Adrenal gland (tissue), 12 donors: ENCODE measurements around the gene DCHS2. TPM values are rescaled to one million over a fixed set of nuclear protein-coding genes. Genes with fewer than 3 reads are reported as not detected.

Experiments
- DNase-seq, 7 donors: peaks; one replicate each; pipeline ENCODE4 v3.0.0-alpha.2; 2019 to 2020
- H3K27ac ChIP-seq, 5 donors: fragments of 200-600 bp; sonication (generic) in 4 of 5; 1 replicate in 3 of 5; 2 replicates in 2 of 5; pipeline versions ENCODE4 v1.5.1 to v1.8.0; 2016 to 2020; ENCODE audit warnings: mild to moderate bottlenecking in 1 of 5
- H3K27me3 ChIP-seq: fragments of 200-600 bp; 2 replicates; pipeline ENCODE4 v1.8.0; 2021
- H3K36me3 ChIP-seq, 2 donors: fragments of 200-600 bp; replicated peaks in 1 of 2; 1 replicate in 1 of 2; 2 replicates in 1 of 2; pipeline versions ENCODE4 v1.5.1 to v1.8.0; 2018 to 2022
- H3K4me1 ChIP-seq, 2 donors: fragments of 200-600 bp; replicated peaks in 1 of 2; 1 replicate in 1 of 2; 2 replicates in 1 of 2; pipeline versions ENCODE4 v1.5.1 to v1.8.0; 2018 to 2021
- H3K4me3 ChIP-seq, 4 donors: fragments of 200-600 bp; sonication (generic) in 3 of 4; one replicate each; pipeline ENCODE4 v1.5.1; 2016 to 2018
- H3K9me3 ChIP-seq, 3 donors: fragments of 200-600 bp; sonication (generic) in 1 of 3; replicated peaks in 1 of 3; 1 replicate in 2 of 3; 2 replicates in 1 of 3; pipeline versions ENCODE4 v1.5.1 to v1.8.0; 2016 to 2021
- CTCF ChIP-seq, 6 experiments: fragments of 450-650 bp in 4 of 6; fragments of 200-600 bp in 2 of 6; sonication (generic) in 1 of 6; IDR thresholded peaks; 1 replicate in 5 of 6; 2 replicates in 1 of 6; pipeline versions ENCODE4 v1.5.1 to v1.8.0; 2016 to 2021; ENCODE audit warnings: antibody characterized with exemption in 6 of 6, mild to moderate bottlenecking in 2 of 6, moderate library complexity in 1 of 6
- POLR2A ChIP-seq, 2 donors: fragments of 450-650 bp; IDR thresholded peaks; one replicate each; pipeline ENCODE4 v1.6.1; 2017; ENCODE audit warnings: antibody characterized with exemption in 2 of 2, mild to moderate bottlenecking in 2 of 2, moderate library complexity in 1 of 2
- WGBS, 4 donors: extraction: QIAGEN DNeasy Blood & Tissue Kit in 2 of 4; methylation state at CpG; one replicate each; pipeline versions ENCODE4 v1.1.5 to v1.1.7; 2013 to 2017; 5-methylcytosine and 5-hydroxymethylcytosine counted together
- intact Hi-C, 2 donors: fragments of 100-400 bp; cut with DNase I; formaldehyde crosslinking; loops; one replicate each; pipeline versions ENCODE4 v1.14.1 to v1.15.0; 2022 to 2023
- polyA plus RNA-seq, 3 donors: library from polyadenylated mRNA; stranded (reverse); fragments of 200-250 nt in 2 of 3; fragments of 350-450 nt in 1 of 3; fragmentation: Illumina TruSeq in 1 of 3; extraction: RNeasy Lipid Tissue Mini Kit (QIAGEN cat#74804) in 1 of 3; gene quantifications; one replicate each; pipeline ENCODE4 v1.2.3, GENCODE V29; 2013 to 2014
- total RNA-seq, 9 donors: library from RNA; depleted of rRNA in 4 of 9; stranded (reverse); fragments of >200 nt in 4 of 9; fragments of 120-200 nt in 1 of 9; fragmentation: NEBNext Ultra II Directional in 1 of 9; extraction: Animal tissue kit (Norgen Biotek cat#: 25700) in 1 of 9; gene quantifications; one replicate each; pipeline versions ENCODE4 v1.1.0 to v1.2.4, GENCODE V29; 2013 to 2023
- donor health status: healthy with polysubstance abuse.
- donor health status: Bipolar disorder and iron deficiency.
- donor health status: DM: yes; HTN: yes; CAD: no.
- donor health status: DM: no; HTN: no; CAD: no.
- donor health status: DM: no; HTN: no; CAD: no.
- donor health status: DM: yes; HTN: yes; CAD: no.

Gene DCHS2
- total and polyA plus RNA-seq, 12 donors, result 0.06 to 3.3 (median 0.78) TPM; not detected in 1

GRCh38 chr4:154277172-154277571 lies 214.4 kb downstream of the DCHS2 start:
- peaks cover 0 to 8% (median 0%) of the 10 kb centered on the region in 3 donors for H3K9me3 ChIP-seq
- H3K27me3 ChIP-seq, result no peaks in the 10 kb centered on the region
- no peak for DNase-seq
- 47 to 72% (median 61%) methylated on average over 2 of the region's 2 CpGs for WGBS, 4 donors
- no peaks in the 10 kb centered on the region for H3K36me3 ChIP-seq
- no peaks in the 10 kb centered on the region for H3K4me1 ChIP-seq
- intact Hi-C loops, result no loop called here
- no peak overlapping the region for H3K27ac ChIP-seq
- TF ChIP-seq POLR2A (IDR thresholded peaks at IDR 0.05) (no peak), CTCF (IDR thresholded peaks at IDR 0.05) (no peak)
- H3K4me3 ChIP-seq, result no peak overlapping the region

GRCh38 chr4:154276496-154276895 lies 215.1 kb downstream of the DCHS2 start:
- 34 to 78% (median 58%) methylated on average over 1 of the region's 1 CpG for WGBS, 4 donors
- Histone ChIP-seq H3K27me3 (no peaks in the 10 kb centered on the region), H3K4me3 (no peak overlapping the region), H3K27ac (no peak overlapping the region), H3K9me3 (peaks cover 0 to 8% (median 0%) of the 10 kb centered on the region in 3 donors), H3K36me3 (no peaks in the 10 kb centered on the region), H3K4me1 (no peaks in the 10 kb centered on the region)
- DNase-seq, result no peak
- intact Hi-C loops, result no loop called here
- TF ChIP-seq POLR2A (IDR thresholded peaks at IDR 0.05) (no peak), CTCF (IDR thresholded peaks at IDR 0.05) (no peak)

- H3K36me3 ChIP-seq, result no peaks in the 10 kb centered on the region
- no peaks in the 10 kb centered on the region for H3K4me1 ChIP-seq
- no peak for DNase-seq
- no peaks in the 10 kb centered on the region for H3K9me3 ChIP-seq
- 33 to 43% (median 41%) methylated on average over 4 of the region's 4 CpGs for WGBS, 4 donors
- intact Hi-C loops, result no loop called here
- no peak for TF ChIP-seq POLR2A (IDR thresholded peaks at IDR 0.05)
- TF ChIP-seq CTCF (IDR thresholded peaks at IDR 0.05), result no peak
- H3K27me3 ChIP-seq, result no peaks in the 10 kb centered on the region
- no peak overlapping the region for H3K27ac ChIP-seq
- no peak overlapping the region for H3K4me3 ChIP-seq
These were observed 236.6 kb downstream of the DCHS2 start for GRCh38 chr4:154254999-154255398.

- DNase-seq, result no peak
- 81 to 86% (median 83%) methylated on average over 4 of the region's 4 CpGs for WGBS, 4 donors
- Histone ChIP-seq H3K27ac (no peak overlapping the region), H3K4me3 (no peak overlapping the region), H3K36me3 (no peaks in the 10 kb centered on the region), H3K4me1 (no peaks in the 10 kb centered on the region), H3K27me3 (no peaks in the 10 kb centered on the region), H3K9me3 (no peaks in the 10 kb centered on the region)
- TF ChIP-seq CTCF (IDR thresholded peaks at IDR 0.05) (no peak), POLR2A (IDR thresholded peaks at IDR 0.05) (no peak)
- intact Hi-C loops, result no loop called here
These were observed 257.0 kb downstream of the DCHS2 start for GRCh38 chr4:154234576-154234975.
